MCF 10A (cell line): ENCODE measurements around the gene DENND11. TPM values are rescaled to one million over a fixed set of nuclear protein-coding genes. Genes with fewer than 3 reads are reported as not detected.

Experiments used
- BruUV-seq: library from RNA; stranded (reverse); fragments of 400-500 nt; replicated peaks from 2 replicates; lab custom pipeline; 2021; lab: Mats Ljungman, UMichigan
- CTCF ChIA-PET: fragments of 300-600 bp; sonication (Branson Sonifier 250); formaldehyde crosslinking; extraction: SDS; loops from one replicate; lab custom pipeline; 2021; ENCODE audit warnings: antibody characterized with exemption, inconsistent platforms; lab: Yijun Ruan, JAX
- POLR2A ChIA-PET: fragments of 300-600, 350-650 bp; sonication (Branson Sonifier 250); formaldehyde crosslinking; extraction: SDS; loops from one replicate; lab custom pipeline; 2020; ENCODE audit warnings: antibody characterized with exemption, inconsistent platforms; lab: Yijun Ruan, JAX
- DNase-seq: peaks from one replicate; pipeline ENCODE4 v3.0.0-alpha.2; 2018; ENCODE audit not compliant: unreplicated experiment
- H3K27ac Mint-ChIP-seq: one replicate; pipeline ENCODE4 v1.8.0; 2022; ENCODE audit warnings: mild to moderate bottlenecking, low read depth, mixed read lengths; ENCODE audit not compliant: unreplicated experiment
- H3K27me3 Mint-ChIP-seq: one replicate; pipeline ENCODE4 v1.8.0; 2022; ENCODE audit warnings: mixed read lengths; ENCODE audit not compliant: insufficient read depth, unreplicated experiment
- H3K36me3 Mint-ChIP-seq: one replicate; pipeline ENCODE4 v1.8.0; 2022; ENCODE audit warnings: mild to moderate bottlenecking, moderate library complexity, mixed read lengths; ENCODE audit not compliant: insufficient read depth, unreplicated experiment
- H3K4me1 Mint-ChIP-seq: one replicate; pipeline ENCODE4 v1.8.0; 2022; ENCODE audit warnings: mixed read lengths; ENCODE audit not compliant: insufficient read depth, unreplicated experiment
- H3K4me3 Mint-ChIP-seq: one replicate; pipeline ENCODE4 v1.8.0; 2022; ENCODE audit warnings: mild to moderate bottlenecking, moderate library complexity, mixed read lengths; ENCODE audit not compliant: unreplicated experiment
- H3K9me3 Mint-ChIP-seq: one replicate; pipeline ENCODE4 v1.8.0; 2022; ENCODE audit warnings: mixed read lengths; ENCODE audit not compliant: unreplicated experiment
- intact Hi-C: fragments of 100-400 bp; cut with micrococcal nuclease; formaldehyde crosslinking; loops from 2 replicates; pipeline ENCODE4 v1.14.1; 2022
- total RNA-seq: library from RNA; stranded (reverse); gene quantifications from 2 replicates; pipeline ENCODE4 v1.2.3, GENCODE V29; 2022
- TF ChIP-seq, protein P1 (sequence below): fragments of 200-600 bp; IDR thresholded peaks from one replicate; pipeline ENCODE4 v1.8.0; 2022; ENCODE audit warnings: antibody characterized with exemption, mild to moderate bottlenecking; ENCODE audit not compliant: unreplicated experiment

Gene DENND11
- total RNA-seq, 1 experiment from 2014 or later, result 8.4 TPM

DNA sequence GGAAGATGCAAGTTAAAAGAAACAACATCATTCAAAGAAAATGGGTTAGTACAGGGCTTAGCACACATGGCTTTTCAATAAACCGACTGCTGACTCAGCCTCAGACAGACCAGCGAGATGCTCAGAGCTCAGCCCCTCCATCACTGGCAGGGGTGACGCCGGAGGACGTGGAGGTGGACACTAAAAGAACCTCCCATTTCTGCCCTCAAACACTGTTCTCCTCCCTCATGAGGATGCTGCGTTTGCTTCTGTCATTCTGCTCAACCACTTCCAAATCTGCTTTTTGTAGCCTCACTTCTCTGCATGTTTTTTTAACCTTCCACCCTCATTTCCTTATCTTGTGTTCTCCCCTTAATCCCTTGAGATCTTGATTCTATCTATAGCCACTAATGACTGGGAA is 15.3 kb downstream of the DENND11 start:
- no TSS peak for BruUV-seq
- H3K4me3 Mint-ChIP-seq, result no peak overlapping the region
- TF ChIP-seq, protein P1, sequence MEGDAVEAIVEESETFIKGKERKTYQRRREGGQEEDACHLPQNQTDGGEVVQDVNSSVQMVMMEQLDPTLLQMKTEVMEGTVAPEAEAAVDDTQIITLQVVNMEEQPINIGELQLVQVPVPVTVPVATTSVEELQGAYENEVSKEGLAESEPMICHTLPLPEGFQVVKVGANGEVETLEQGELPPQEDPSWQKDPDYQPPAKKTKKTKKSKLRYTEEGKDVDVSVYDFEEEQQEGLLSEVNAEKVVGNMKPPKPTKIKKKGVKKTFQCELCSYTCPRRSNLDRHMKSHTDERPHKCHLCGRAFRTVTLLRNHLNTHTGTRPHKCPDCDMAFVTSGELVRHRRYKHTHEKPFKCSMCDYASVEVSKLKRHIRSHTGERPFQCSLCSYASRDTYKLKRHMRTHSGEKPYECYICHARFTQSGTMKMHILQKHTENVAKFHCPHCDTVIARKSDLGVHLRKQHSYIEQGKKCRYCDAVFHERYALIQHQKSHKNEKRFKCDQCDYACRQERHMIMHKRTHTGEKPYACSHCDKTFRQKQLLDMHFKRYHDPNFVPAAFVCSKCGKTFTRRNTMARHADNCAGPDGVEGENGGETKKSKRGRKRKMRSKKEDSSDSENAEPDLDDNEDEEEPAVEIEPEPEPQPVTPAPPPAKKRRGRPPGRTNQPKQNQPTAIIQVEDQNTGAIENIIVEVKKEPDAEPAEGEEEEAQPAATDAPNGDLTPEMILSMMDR, result no peak
- DNase-seq, result no peak
- ChIA-PET POLR2A (no interaction called here), CTCF (interaction anchor here (0.5 to 1.1 kb wide), 3 partner anchors 12 to 320 kb away, joined by 3 to 5 read pairs (median 3); no protein-coding TSS in a partner anchor)
- no peaks in the 10 kb centered on the region for H3K27me3 Mint-ChIP-seq
- H3K36me3 Mint-ChIP-seq, result peaks cover 25% of the 10 kb centered on the region
- no peaks in the 10 kb centered on the region for H3K9me3 Mint-ChIP-seq
- intact Hi-C loops, result no loop called here
- H3K4me1 Mint-ChIP-seq, result no peaks in the 10 kb centered on the region
- no peak overlapping the region for H3K27ac Mint-ChIP-seq

DNA sequence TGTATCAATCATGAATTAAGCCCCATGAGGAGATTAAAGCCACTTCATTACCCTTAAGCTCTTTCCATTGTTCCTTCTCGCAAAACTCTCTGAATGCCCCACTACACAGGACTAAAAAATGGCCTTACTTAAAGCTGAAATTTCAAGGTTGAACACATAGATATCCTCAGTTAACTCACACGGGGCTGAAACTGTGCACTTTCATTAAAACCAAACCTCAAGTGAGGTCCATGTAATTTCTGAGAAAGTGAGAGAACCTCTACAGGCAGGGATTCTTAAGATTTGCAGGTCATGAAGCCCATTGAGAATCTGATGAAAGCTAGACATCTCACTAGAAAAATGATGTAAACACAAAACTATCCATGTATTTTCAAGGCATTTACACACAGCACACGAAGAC is 15.9 kb downstream of the DENND11 start:
- ChIA-PET CTCF (interaction anchor here (1.1 kb wide), 1 partner anchor 13 kb away, joined by 3 read pairs; no protein-coding TSS in a partner anchor), POLR2A (interaction anchor here (0.6 to 0.8 kb wide), 2 partner anchors 15 to 52 kb away, joined by 3 read pairs; partner anchors contain the start of gene SSBP1)
- Mint-ChIP-seq H3K36me3 (peaks cover 25% of the 10 kb centered on the region), H3K27ac (no peak overlapping the region), H3K4me3 (no peak overlapping the region), H3K4me1 (no peaks in the 10 kb centered on the region), H3K27me3 (no peaks in the 10 kb centered on the region), H3K9me3 (no peaks in the 10 kb centered on the region)
- BruUV-seq, result no TSS peak
- TF ChIP-seq, protein P1, result no peak
- intact Hi-C loops, result no loop called here
- DNase-seq, result no peak

DNA sequence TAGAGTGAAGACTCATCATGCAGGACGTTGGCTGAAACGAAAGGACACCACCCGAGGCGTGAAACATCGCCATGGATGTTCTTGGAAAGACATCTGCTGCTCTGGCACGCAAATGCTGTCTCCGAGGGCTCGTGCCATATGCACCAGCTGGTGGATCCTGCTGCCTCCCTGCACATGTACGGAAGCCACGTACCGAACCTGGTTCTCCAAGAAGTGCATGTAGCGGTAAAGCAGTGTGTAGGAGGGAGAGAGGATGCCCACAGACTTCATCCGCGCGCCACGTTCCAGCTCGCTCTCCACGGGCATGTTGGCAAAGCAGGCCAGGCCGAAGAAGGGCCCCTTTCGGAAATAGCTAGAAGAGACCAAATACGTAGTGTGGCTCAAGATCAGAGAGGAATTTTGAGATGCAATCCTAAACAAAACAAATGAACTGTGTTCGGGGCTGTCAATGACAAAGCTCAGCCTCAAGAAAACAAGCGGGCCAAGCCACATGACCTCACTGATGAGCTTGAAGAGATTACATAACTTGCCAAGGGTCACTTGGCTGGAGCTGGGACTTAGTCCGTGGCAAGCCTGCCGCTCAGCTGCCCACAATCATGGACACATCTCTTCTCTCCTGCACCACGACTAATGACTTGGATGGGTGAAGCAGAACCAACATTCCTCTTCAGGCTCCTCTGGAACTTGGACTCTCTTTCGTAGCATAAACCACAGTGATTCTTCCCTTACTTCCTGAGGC is 16.5 kb downstream of the DENND11 start:
- Mint-ChIP-seq H3K36me3 (peaks cover 25% of the 10 kb centered on the region), H3K27ac (no peak overlapping the region), H3K9me3 (no peaks in the 10 kb centered on the region), H3K4me3 (no peak overlapping the region), H3K27me3 (no peaks in the 10 kb centered on the region), H3K4me1 (no peaks in the 10 kb centered on the region)
- ChIA-PET CTCF (interaction anchor here (1.1 kb wide), 1 partner anchor 13 kb away, joined by 3 read pairs; no protein-coding TSS in a partner anchor), POLR2A (interaction anchor here (0.6 to 0.8 kb wide), 2 partner anchors 15 to 53 kb away, joined by 3 read pairs; partner anchors contain the start of gene SSBP1)
- intact Hi-C loops, result no loop called here
- TF ChIP-seq, protein P1, result no peak
- no peak for DNase-seq
- no TSS peak for BruUV-seq

DNA sequence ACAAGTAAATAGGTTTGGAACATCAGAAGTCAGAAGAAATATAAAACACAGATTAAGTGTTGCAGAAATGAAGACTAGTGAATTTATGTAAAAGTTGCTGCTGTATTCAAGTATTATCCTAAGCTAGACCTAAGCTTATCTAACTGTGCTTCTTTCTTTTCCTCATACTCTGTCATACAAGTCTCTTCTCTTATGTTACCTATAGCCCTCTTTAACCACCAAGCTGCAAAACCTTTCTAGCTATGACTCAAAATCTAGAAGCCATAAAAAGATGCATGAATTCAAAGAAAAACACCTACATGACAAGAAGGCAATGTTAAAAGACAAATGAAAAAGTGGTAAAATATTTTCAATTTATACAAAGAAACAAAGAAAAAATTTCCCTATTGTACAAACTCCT is 23.0 kb downstream of the DENND11 start:
- Mint-ChIP-seq H3K27ac (no peak overlapping the region), H3K36me3 (peaks cover 5% of the 10 kb centered on the region), H3K4me1 (peaks cover 10% of the 10 kb centered on the region), H3K9me3 (no peaks in the 10 kb centered on the region), H3K4me3 (no peak overlapping the region), H3K27me3 (no peaks in the 10 kb centered on the region)
- ChIA-PET POLR2A (no interaction called here), CTCF (interaction anchor here (0.6 kb wide), 1 partner anchor 53 kb away, joined by 4 read pairs; no protein-coding TSS in a partner anchor)
- TF ChIP-seq, protein P1, result no peak
- BruUV-seq, result no TSS peak
- intact Hi-C loops, result no loop called here
- no peak for DNase-seq
